OCI-LY3 (cell line): Measurements from ENCODE around the gene SNRNP35.

Experiments
- H2AFZ ChIP-seq: fragments of 200-600, 300-600 bp; shearing (Covaris generic); 2 replicates; pipeline ENCODE4 v1.6.0; 2014; ENCODE audit warnings: antibody characterized with exemption, low read depth, low read length
- H3K27ac ChIP-seq: fragments of 200-600, 300-600 bp; sonication (generic); 2 replicates; pipeline ENCODE4 v1.5.1; 2014; ENCODE audit warnings: mild to moderate bottlenecking, low read length, moderate library complexity, mixed read lengths
- H3K27me3 ChIP-seq: fragments of 200-600, 300-600 bp; sonication (generic); 2 replicates; pipeline ENCODE4 v1.6.1; 2014; ENCODE audit warnings: low read depth, low read length, mixed read lengths
- H3K36me3 ChIP-seq: fragments of 200-600, 300-600 bp; sonication (generic); replicated peaks from 2 replicates; pipeline ENCODE3; 2014; ENCODE audit warnings: low read depth, low read length, mixed read lengths
- H3K4me1 ChIP-seq: fragments of 300-600, 200-600 bp; sonication (generic); 2 replicates; pipeline ENCODE4 v1.6.1; 2014; ENCODE audit warnings: low read length, mixed read lengths
- H3K4me2 ChIP-seq: fragments of 200-600, 300-600 bp; sonication (generic); 2 replicates; pipeline ENCODE4 v1.6.1; 2014; ENCODE audit warnings: low read length, mixed read lengths
- H3K4me3 ChIP-seq: fragments of 300-600, 200-600 bp; sonication (generic); 2 replicates; pipeline ENCODE4 v1.5.1; 2014; ENCODE audit warnings: antibody characterized with exemption, mild to moderate bottlenecking, low read length, moderate library complexity
- H3K79me2 ChIP-seq: fragments of 300-600, 200-600 bp; shearing (Covaris generic); 2 replicates; pipeline ENCODE4 v1.6.1; 2014; ENCODE audit warnings: mild to moderate bottlenecking, low read length, mixed read lengths
- H3K9ac ChIP-seq: fragments of 300-600, 200-600 bp; shearing (Covaris generic); 2 replicates; pipeline ENCODE4 v1.6.0; 2014; ENCODE audit warnings: mild to moderate bottlenecking, low read length, moderate library complexity
- H3K9me3 ChIP-seq: fragments of 200-600, 300-600 bp; shearing (Covaris generic); 2 replicates; pipeline ENCODE4 v1.6.1; 2014; ENCODE audit warnings: low read length, mixed read lengths; ENCODE audit not compliant: insufficient read depth
- H4K20me1 ChIP-seq: fragments of 200-600, 300-600 bp; sonication (generic); 2 replicates; pipeline ENCODE4 v1.6.1; 2016; ENCODE audit warnings: low read length, mixed read lengths; ENCODE audit not compliant: insufficient read depth
- EZH2phosphoT487 ChIP-seq: fragments of 200-600 bp; shearing (Covaris generic); IDR thresholded peaks from 2 replicates; pipeline ENCODE4 v1.6.1; 2018; ENCODE audit warnings: antibody characterized with exemption, mixed run types, low read depth
- TF ChIP-seq, protein P1 (sequence below): fragments of 200-600, 300-600 bp; sonication (generic); IDR thresholded peaks from 2 replicates; pipeline ENCODE4 v1.5.1; 2014; ENCODE audit warnings: antibody characterized with exemption, low read length, low read depth

The SNRNP35 gene

DNA sequence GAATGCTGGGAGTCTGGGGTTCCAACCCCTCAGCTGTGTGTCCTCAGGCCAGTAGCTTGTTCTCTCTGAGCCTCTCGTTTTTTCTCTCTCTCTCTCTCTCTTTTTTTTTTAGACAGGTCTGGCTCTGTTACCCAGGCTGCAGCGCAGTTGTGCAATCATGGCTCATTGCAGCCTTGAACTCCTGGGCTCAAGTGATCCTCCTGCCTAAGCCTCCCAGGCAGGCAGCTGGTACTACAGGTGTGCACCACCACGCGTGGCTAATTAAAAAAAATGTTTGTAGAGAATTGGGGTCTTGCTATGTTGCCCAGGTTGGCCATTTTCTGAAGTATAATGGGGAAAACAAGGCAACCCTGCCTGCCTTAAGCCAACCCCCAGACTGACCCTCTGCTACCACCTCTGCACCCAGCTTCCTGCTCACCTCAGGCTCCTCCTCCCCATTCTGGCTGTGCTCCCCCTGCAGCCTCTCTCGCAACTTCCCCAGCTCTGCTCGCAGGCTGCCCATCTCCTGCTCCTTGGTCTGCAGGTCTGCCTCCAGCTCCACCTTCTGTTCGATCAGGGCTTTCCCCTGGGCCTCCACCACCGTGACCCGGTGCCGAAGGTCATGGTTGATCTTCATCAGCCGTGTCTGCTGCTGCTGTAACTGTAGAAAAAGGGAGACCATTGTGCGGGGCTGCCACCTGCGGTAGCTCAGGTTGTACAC, 40.3 kb downstream of the SNRNP35 start:
- Histone ChIP-seq H3K36me3 (no peaks in the 10 kb centered on the region), H3K27ac (no peak overlapping the region), H2AFZ (no peak overlapping the region), H3K4me2 (no peak overlapping the region), H4K20me1 (no peaks in the 10 kb centered on the region), H3K9me3 (no peaks in the 10 kb centered on the region), H3K9ac (no peak overlapping the region), H3K4me3 (no peak overlapping the region), H3K79me2 (no peaks in the 10 kb centered on the region), H3K27me3 (no peaks in the 10 kb centered on the region), H3K4me1 (no peaks in the 10 kb centered on the region)
- TF ChIP-seq, protein P1, sequence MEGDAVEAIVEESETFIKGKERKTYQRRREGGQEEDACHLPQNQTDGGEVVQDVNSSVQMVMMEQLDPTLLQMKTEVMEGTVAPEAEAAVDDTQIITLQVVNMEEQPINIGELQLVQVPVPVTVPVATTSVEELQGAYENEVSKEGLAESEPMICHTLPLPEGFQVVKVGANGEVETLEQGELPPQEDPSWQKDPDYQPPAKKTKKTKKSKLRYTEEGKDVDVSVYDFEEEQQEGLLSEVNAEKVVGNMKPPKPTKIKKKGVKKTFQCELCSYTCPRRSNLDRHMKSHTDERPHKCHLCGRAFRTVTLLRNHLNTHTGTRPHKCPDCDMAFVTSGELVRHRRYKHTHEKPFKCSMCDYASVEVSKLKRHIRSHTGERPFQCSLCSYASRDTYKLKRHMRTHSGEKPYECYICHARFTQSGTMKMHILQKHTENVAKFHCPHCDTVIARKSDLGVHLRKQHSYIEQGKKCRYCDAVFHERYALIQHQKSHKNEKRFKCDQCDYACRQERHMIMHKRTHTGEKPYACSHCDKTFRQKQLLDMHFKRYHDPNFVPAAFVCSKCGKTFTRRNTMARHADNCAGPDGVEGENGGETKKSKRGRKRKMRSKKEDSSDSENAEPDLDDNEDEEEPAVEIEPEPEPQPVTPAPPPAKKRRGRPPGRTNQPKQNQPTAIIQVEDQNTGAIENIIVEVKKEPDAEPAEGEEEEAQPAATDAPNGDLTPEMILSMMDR, result no peak
- TF ChIP-seq EZH2phosphoT487, result no peak

DNA sequence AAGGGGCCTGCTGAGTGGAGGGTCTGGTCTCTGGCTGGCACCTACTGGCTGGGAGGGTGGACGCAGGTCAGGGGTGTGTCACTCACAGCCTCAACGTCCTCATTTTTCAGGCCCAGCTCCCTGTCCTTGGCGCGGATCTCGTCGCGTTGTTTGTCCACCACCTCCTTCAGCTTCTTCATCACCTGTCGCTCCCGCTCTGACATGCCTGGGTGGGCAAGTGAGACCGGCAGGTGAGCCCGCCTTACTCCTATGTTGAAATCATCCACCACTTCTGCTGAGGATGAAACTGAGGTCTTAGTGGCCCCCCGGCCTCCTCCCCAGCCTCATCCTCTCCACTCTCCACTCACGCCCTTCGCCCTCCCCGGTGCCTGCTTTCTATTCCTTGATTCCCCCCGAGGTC, 41.4 kb downstream of the SNRNP35 start:
- H3K4me3 ChIP-seq, result no peak overlapping the region
- H4K20me1 ChIP-seq, result no peaks in the 10 kb centered on the region
- no peaks in the 10 kb centered on the region for H3K4me1 ChIP-seq
- no peaks in the 10 kb centered on the region for H3K9me3 ChIP-seq
- H3K27ac ChIP-seq, result no peak overlapping the region
- no peak for TF ChIP-seq EZH2phosphoT487
- TF ChIP-seq, protein P1, result no peak
- H3K9ac ChIP-seq, result no peak overlapping the region
- H3K79me2 ChIP-seq, result no peaks in the 10 kb centered on the region
- H3K27me3 ChIP-seq, result no peaks in the 10 kb centered on the region
- H2AFZ ChIP-seq, result no peak overlapping the region
- H3K4me2 ChIP-seq, result no peak overlapping the region
- no peaks in the 10 kb centered on the region for H3K36me3 ChIP-seq

DNA sequence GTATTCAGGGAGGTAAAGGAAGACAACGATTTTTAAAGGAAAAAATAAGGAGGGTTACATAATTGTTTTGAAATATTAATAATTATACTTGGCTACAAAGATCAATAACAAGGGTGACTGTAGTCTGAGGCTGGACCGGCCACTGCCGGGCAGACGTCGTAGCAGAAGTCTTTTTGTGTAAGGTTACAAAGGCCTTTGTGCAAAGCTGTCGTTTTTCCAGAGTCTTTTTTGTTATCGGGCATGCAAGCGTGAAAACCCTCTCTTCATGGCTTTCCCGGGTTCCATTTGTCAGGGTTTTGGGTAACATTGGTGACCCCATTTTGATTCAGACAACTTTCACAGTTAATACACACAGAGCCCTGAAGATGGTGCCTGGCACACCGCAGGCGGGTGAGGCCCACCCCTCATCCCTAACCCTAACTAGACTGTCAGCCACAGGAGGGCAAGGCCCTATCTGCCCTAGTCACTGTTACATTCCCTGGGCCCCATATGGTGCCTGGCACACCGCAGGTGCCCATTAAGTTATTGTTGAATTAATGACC, 44.3 kb downstream of the SNRNP35 start:
- Histone ChIP-seq H3K4me2 (no peak overlapping the region), H3K27ac (no peak overlapping the region), H3K36me3 (no peaks in the 10 kb centered on the region), H3K9me3 (no peaks in the 10 kb centered on the region), H2AFZ (no peak overlapping the region), H3K4me3 (no peak overlapping the region), H3K27me3 (no peaks in the 10 kb centered on the region), H4K20me1 (no peaks in the 10 kb centered on the region), H3K4me1 (no peaks in the 10 kb centered on the region), H3K9ac (no peak overlapping the region), H3K79me2 (no peaks in the 10 kb centered on the region)
- TF ChIP-seq, protein P1, result no peak
- TF ChIP-seq EZH2phosphoT487, result no peak

DNA sequence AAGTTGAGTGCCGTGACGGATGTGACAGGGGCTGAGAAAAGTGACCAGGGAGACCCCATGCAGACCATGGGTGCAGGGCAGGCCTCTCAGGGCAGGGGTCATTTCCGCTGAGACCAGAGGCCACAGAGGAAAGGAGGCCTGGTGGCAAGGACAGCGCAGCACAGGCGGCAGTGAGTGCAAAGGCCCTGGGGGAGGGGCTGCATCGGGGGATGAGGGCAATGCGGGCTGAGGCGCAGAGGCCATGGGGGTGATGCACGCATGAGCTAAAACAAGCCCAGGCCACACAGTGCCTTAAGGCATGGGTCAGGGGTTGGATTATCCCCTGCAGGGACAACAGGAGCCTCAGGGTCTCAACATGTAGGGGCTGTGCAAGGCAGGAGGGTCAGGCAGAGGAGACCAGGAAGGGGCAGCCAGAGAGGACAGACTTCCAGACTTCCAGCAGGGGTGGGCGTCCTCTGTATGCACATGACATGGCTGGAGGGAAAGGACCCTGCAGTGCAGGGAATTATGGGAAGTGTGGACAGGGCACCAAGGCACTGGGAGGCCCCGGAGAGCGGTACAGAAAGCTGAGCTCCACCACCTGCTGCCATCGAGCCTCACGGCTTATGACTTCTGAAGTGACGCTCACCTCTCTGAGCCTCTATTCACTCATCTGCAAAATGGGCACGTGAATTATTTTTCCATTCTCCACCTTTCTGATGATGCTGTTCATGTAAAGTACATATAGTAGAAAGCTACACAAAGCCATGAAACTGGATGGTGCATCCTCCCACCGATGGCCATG, 48.3 kb downstream of the SNRNP35 start:
- H3K4me1 ChIP-seq, result no peaks in the 10 kb centered on the region
- no peaks in the 10 kb centered on the region for H3K27me3 ChIP-seq
- H3K4me2 ChIP-seq, result no peak overlapping the region
- H3K9me3 ChIP-seq, result no peaks in the 10 kb centered on the region
- H3K9ac ChIP-seq, result no peak overlapping the region
- H3K79me2 ChIP-seq, result no peaks in the 10 kb centered on the region
- no peak overlapping the region for H2AFZ ChIP-seq
- no peak overlapping the region for H3K4me3 ChIP-seq
- no peak overlapping the region for H3K27ac ChIP-seq
- H3K36me3 ChIP-seq, result no peaks in the 10 kb centered on the region
- TF ChIP-seq, protein P1, result no peak
- TF ChIP-seq EZH2phosphoT487, result no peak
- no peaks in the 10 kb centered on the region for H4K20me1 ChIP-seq
